Measurements from ENCODE around the gene SPTB. TPM values are rescaled to one million over a fixed set of nuclear protein-coding genes. Genes with fewer than 3 reads are reported as not detected.

SPTB gene
- total RNA-seq, 1 experiment from 2014 or later = 2.3 TPM

DNA sequence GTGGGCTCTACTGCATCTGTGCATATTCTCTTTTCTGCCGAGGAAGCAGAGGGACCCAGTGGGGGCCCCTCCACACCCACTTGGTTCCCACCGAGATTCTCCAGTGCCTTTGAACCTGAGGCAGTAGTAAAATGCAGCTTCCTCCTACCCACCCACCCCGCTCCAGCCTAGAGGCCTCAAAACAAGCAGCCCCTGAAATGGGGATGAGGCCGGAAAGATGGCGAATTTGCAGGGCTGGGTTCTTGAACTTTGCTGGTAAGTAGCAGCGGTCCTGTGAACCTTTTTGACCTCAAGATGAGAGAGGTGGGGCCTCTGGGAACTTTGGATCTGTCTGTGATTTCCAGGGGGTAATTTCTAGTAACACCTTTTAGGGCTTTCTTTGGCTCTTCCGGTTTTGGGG, 160.1 kb downstream of the SPTB start:
- Histone ChIP-seq H3K79me1 (ENCODE audit: insufficient read depth, low read depth, low read length, poor library complexity, severe bottlenecking) (peaks cover 3% of the 10 kb centered on the region), H3K14ac (ENCODE audit: insufficient read depth, low read length) (no peak overlapping the region), H3K4ac (ENCODE audit: low read depth, low read length) (no peak overlapping the region), H2BK15ac (ENCODE audit: low read depth, low read length) (no peak overlapping the region), H3K9ac (ENCODE audit: extremely low read depth, insufficient read length, low read length) (no peak overlapping the region), H2BK12ac (ENCODE audit: insufficient read length, low read depth, low read length) (no peak overlapping the region), H2AK5ac (ENCODE audit: insufficient read length, low read length) (no peak overlapping the region), H4K8ac (replicated peaks; ENCODE audit: insufficient read length, low read depth, low read length) (no peak overlapping the region), H4K5ac (ENCODE audit: insufficient read length, low read depth, low read length) (no peak overlapping the region), H3K79me2 (ENCODE audit: insufficient read depth, low read length) (peaks cover 45% of the 10 kb centered on the region; the same call in 1 of the 2 replicates), H4K20me1 (ENCODE audit: control insufficient read depth, insufficient read depth, insufficient read length) (peaks cover 2% of the 10 kb centered on the region), H2BK20ac (ENCODE audit: low read depth, low read length, poor library complexity, severe bottlenecking) (no peak overlapping the region), H4K91ac (ENCODE audit: insufficient read length, low read depth, low read length) (no peak overlapping the region), H2AFZ (ENCODE audit: low read length) (no peak overlapping the region), H3K4me1 (ENCODE audit: insufficient read depth, low read length) (peaks cover 28% of the 10 kb centered on the region), H3K27me3 (ENCODE audit: insufficient read depth, low read length) (no peaks in the 10 kb centered on the region), H3K56ac (ENCODE audit: insufficient read length, low read depth, low read length) (no peak overlapping the region), H2BK5ac (ENCODE audit: insufficient read length, low read length) (no peak overlapping the region), H3K4me2 (ENCODE audit: insufficient read depth, insufficient read length, low read length) (no peak overlapping the region), H3K27ac (ENCODE audit: insufficient read length, low read depth, low read length) (no peak overlapping the region), H3K23me2 (ENCODE audit: insufficient read length, low read depth, low read length, poor library complexity, severe bottlenecking) (peaks cover 10% of the 10 kb centered on the region), H3K18ac (ENCODE audit: insufficient read length, low read depth, low read length) (no peak overlapping the region), H2BK120ac (ENCODE audit: low read depth, low read length, poor library complexity, severe bottlenecking) (no peak overlapping the region), H3T11ph (ENCODE audit: low read length) (no peak overlapping the region), H3K9me3 (ENCODE audit: control insufficient read depth, low read depth, low read length) (no peaks in the 10 kb centered on the region), H3K23ac (ENCODE audit: insufficient read length, low read depth, low read length) (no peak overlapping the region)
- no peak for DNase-seq
- no peak for TF ChIP-seq CTCF (conservative IDR thresholded peaks at IDR 0.05)
- Mint-ChIP-seq H3K36me3 (ENCODE audit: insufficient read depth in 1 of 3, low read depth in 3 of 3) (peaks cover 4 to 17% (median 10%) of the 10 kb centered on the region in 3 experiments; a peak in 5 of 7 replicates), H3K4me1 (peaks cover 83 to 87% of the 10 kb centered on the region in 2 experiments), H3K4me3 (0 out of 5 replicates have a peak overlapping the region, but pooled peaks of 1 of the 2 experiments have one; percentile 40), H3K27ac (0 out of 7 replicates have a peak overlapping the region, but pooled peaks of 1 of the 3 experiments have one; percentile 20), H3K27me3 (ENCODE audit: low read depth) (peaks cover 1% of the 10 kb centered on the region), H3K9me3 (no peaks in the 10 kb centered on the region)
- WGBS (ENCODE audit: extremely low coverage, insufficient read length, low lambda C conversion rate) = no CpG with 5 or more reads among the region's 7 CpGs
